M059J (cell line): ENCODE measurements around the gene NDST1. TPM values are rescaled to one million over a fixed set of nuclear protein-coding genes. Genes with fewer than 3 reads are reported as not detected.
"Not testable (repeated sequence)": the region's sequence is repeated elsewhere in the genome, so short reads cannot be mapped to it uniquely, and the experiment has no call there.

Source experiments
- DNase-seq: peaks from one replicate; pipeline ENCODE4 v3.0.0-alpha.2; 2012; ENCODE audit warnings: low read depth
- total RNA-seq: library from RNA; depleted of rRNA; stranded (reverse); fragments of >200 nt; shearing (Covaris generic); gene quantifications from 2 replicates; pipeline ENCODE4 v1.2.3, GENCODE V29; 2014

Gene NDST1
- total RNA-seq, 1 experiment from 2014 or later: 44.2 TPM

GRCh38 chr5:150506571-150507473, 1.1 kb upstream of the NDST1 start:
- no peak for DNase-seq

- no peak for DNase-seq
These were observed 328 bp downstream of the NDST1 start for GRCh38 chr5:150508277-150508640.

DNA sequence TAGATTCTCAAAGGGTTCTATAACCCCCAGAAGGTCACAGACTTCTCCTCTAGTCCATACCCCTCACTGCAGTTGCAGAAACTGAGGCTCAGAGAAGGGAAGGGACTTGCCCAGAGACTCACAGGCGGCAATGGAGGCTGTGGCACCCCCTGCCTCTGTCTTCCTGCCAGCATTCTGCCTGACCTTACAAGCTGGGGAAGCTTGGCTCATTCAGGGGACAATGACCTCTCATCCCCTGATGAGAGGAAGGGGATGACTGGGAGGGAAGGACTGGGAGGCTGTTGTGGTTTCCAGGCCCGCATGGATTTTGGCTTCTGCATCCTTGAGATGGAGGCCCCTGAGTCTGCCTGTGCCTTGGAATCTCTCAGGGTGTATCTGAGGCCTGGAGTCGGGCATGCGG, 897 bp downstream of the NDST1 start:
- DNase-seq: no peak

DNA sequence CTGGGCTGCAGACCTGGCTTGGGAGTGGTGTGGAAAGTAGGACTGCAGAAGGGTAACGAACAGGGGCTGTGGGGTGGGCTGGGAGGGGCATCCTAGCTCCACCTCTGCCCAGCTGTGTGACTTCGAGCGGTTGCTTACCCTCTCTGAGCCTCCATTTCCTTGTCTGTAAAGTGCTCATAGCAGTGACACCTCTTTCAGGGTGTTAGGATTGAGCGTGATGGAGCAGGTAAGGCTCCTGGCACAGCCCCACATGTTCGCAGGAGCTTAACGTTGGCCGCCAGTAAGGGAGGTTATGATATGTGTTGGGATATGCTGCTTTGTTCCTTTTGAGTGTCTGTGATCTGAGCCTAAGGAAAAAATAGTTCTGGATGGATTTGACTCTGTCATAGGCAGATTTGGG, 2.1 kb downstream of the NDST1 start:
- DNase-seq: no peak

DNA sequence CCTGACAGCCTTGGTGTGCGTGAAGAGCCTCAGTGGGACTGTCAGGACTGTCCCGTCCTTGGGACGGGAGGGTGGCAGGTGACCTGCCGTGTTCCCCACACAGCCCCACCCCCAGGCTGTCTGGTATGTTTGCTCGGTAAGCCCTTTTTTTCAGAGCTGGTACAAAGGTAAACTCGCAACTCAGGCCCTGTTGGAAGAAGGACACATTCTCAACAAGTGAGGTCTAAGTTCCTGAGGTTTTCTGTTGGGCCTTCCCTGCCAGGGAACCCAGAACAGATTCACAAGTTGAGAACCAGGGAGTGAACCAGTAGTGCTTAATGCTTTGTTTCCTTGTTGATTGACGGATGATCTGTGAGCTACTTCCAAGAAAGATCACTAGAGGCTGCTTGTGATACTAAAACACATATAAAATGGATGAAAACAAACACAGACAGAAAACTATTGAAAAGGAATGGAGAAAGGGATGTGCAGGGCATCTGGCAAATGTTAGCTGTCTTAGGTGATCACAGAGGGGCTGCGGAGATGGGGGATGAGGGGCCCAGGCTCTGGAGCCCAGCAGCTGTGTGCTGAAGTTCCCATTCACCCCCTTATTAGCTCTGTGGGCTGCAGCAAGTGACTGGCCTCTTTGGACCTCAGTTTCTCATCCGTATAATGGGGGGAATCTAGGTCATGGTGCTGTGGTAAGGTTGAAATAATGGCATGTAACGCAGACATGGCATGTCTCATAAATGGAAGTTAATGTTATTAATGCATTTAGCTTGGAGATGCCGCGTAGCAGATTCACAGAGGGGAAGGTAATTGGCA, 2.7 kb downstream of the NDST1 start:
- peak; percentile 31 for DNase-seq

- no peak for DNase-seq
These were observed 3.8 kb downstream of the NDST1 start for GRCh38 chr5:150511578-150512367.

- no peak for DNase-seq
These were observed 4.4 kb downstream of the NDST1 start for GRCh38 chr5:150512368-150512747.

DNA sequence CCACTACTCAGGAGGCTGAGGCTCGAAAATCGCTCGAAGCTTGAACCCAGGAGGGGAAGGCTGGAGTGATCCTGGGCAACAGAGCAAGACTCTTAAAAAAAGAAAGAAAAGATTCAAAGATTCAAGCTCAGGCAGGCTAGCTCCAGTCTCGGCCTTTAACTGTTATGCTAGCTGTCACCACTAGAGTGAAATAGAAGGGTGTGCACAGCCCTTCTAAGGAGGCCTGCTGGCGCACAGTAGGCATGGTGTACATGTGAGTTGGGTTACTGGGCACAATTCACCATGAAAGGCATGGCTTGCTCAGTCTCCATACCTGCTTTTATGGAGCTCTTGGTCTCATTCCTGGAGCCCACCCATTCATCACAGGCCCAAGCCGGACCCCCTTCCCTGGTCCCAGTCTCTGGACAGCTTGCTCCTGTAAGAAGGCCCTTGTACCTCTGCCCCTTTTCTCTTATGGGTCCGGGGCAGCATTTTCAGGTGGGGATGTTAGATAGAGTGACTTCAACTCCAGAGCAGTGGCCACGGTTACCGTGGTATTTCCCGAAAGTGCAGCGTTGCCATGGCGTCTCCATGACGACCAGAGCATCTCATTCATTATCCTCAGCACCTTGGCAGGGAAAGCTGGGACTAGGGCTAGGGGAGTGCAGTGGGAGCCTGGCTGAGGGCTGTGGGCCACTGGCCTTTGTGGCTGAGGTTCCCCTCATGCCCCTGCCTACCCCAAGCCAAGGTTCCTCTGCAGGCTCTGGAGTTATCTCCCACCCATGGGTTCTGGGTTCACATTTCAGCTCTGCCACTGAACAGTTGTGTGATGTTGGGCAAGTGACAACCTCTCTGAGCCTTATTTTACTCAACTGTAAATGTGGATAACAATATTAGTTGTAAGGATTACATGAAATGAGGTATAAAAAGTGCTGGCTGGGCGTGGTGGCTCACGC, 5.7 kb downstream of the NDST1 start:
- peak; percentile 51 for DNase-seq

DNA sequence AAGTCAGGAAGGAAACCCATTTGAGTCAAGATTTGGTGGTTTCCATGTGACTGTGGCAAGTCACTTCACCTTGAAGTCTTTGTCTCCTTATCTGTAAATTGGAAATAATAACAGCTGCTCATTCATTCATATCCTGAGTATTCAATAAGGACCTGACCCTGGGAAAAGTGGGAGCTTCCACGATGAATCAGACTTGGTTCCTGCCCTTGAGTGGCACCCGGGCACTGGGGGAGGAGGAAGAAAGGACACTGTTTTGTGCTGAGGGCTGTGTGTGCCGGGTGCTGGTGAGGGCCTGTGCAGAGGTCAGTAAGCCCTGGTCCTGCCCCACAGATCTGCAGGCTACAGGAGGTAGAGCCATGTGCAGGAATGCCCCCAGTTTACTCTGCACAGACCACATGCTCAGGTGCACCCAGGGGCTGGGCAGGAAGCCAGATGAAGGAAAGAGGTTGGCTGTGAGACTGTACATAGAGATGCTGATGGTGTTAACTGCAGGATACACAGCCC, 6.8 kb downstream of the NDST1 start:
- peak; percentile 84 for DNase-seq

- DNase-seq: peak; percentile 46
These were observed 7.5 kb downstream of the NDST1 start for GRCh38 chr5:150515446-150515845.

DNA sequence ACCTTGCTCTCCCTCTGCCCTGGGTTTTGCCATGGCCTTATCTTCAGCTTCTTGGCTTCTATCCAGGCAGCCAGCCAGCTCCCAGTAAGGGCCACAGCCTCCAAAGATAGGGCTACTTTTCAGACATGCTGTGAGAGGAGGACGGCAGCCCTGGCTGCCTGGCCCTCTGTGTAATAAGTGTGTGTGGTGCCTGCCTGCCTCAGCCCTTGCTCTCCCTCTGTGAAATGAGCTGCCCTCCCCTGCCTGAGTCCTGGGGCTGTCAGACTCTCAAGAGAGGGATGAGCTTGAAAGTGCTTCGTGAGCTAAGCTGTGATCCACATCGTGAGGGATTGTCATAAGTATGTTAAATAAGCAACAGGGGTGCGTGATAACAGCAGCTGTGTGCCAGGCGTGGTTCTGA, 8.1 kb downstream of the NDST1 start:
- peak; percentile 76 for DNase-seq

DNA sequence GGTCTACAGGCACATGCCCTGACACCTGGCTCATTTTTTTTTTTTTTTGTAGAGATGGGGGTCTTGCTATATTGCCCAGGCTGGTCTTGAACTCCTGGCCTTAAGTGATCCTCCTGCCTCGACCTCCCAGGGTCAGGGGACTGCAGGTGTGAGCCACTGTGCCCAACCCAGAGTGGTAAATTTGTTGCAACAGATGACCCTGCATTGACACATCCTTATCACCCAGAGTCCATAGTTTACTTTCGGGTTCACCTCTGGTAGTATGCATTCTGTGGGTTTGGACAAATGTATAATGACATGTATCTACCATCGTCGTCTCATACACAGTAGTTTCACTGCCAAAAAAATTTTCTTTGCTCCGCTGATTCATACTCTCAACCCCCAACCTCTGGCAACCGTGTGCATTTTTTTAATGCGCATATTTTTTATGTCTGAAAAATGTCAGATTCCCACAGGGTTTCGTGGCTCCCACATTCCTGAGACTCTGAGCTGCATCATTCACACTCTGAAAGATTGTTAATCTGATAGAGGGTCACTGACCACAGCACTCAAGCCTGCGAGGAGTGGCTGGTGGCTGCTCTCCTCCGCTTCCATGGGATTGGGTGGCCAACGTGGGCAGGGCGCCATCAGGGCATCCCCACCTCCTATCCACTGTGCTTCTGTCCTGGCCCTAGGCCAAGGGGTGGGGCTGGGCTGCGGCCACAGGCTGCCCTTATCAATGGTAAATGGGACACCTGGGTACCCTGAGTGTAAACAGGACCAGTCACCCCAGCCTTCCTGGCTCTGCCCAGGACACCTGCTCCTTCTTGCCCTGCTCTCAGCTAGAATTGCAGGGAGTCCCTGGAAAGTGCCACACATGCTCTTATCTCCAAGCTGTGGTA, 9.6 kb downstream of the NDST1 start:
- peak; percentile 95 for DNase-seq

DNA sequence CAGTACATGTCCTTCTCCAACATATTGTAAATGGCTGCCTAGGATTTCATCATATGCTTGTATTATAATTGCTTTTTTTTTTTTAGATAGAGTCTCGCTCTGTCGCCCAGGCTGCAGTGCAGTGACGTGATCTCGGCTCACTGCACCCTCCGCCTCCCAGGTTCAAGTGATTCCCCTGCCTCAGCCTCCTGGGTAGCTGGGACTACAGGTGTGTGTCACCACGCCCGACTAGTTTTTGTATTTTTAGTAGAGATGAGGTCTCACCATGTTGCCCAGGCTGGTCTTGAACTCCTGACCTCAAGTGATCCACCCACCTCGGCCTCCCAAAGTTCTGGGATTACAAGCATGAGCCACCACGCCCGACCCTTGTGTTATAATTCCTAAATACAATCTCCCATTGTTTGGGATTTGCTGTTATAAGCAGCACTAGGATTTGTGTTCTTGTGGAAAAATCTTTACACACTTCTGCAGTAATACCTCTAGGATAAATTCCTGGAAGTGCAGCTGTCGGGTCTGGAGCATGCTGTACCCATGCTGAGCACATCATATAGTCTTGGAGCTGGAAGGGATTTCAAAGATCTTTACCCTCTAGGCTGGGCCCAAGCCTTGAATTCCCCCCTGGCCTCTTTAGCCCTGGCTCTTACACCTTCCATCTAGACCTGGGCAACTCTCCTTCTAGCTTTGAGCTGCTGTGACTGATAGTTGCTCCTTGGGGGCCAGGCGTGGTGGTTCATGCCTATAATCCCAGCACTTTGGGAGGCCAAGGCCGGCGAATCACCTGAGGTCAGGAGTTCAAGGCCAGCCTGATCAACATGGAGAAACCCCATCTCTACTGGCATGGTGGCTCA, 11.0 kb downstream of the NDST1 start:
- not testable (repeated sequence) for DNase-seq

DNA sequence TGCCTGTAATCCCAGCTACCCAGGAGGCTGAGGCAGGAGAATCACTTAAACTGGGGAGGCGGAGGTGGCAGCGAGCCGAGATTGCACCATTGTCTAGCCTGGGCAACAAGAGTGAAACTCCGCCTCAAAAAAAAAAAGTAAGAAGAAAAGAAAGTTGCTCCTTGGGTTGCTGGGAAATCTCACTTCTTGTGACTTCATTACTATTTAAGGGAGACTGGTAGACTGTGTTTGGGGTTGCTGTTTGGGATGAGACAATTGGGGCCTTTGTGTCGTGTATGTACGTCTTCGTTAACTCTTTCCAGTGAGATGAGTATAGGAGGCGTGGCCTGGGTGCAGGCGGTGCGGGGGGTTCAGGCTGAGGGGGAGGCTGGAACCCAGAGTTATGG, 11.6 kb downstream of the NDST1 start:
- DNase-seq: no peak

- no peak for DNase-seq
These were observed 12.0 kb downstream of the NDST1 start for GRCh38 chr5:150519978-150520377.

- DNase-seq: no peak
These were observed 13.0 kb downstream of the NDST1 start for GRCh38 chr5:150520747-150521521.

GRCh38 chr5:150521522-150521817, 13.5 kb downstream of the NDST1 start:
- DNase-seq: no peak

DNA sequence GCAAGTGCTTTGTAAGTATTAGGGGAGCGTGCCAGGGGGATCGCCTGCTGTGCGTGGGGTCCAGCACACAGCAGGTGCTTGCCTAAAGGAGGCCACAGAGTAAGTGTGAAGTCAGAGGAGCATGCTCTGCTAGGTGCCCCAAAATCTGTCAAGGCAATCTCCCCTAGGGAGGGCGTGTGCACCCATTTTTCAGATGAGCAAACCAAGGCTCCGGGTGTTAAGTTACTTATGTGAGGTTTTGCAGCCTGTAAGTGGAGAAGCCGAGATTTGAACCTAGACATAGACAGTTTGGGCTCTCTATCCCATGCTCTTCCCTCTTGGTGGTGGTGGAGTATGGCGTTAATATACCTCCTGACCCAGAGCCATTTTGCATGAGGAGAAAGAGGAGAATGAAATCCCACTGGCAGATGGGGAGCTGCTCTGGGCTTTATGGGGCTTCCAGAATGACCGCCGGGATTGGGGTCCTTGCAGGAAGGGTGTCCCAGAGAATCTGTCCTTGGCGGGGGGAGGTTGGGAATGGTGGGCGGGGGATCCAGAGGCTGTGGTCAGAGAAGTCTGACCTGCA, 14.1 kb downstream of the NDST1 start:
- DNase-seq: no peak
